AG04450 (cell line): ENCODE measurements around the gene LSM3. TPM values are rescaled to one million over a fixed set of nuclear protein-coding genes. Genes with fewer than 3 reads are reported as not detected.

Experiments
- CTCF ChIA-PET: fragments of 300-600, 350-600 bp; formaldehyde crosslinking; extraction: SDS; loops from one replicate; lab custom pipeline; 2022; ENCODE audit warnings: antibody characterized with exemption, inconsistent platforms; lab: Charles Lee
- POLR2A ChIA-PET: fragments of 350-600 bp; formaldehyde crosslinking; extraction: SDS; loops from one replicate; lab custom pipeline; 2021; ENCODE audit warnings: antibody characterized with exemption, inconsistent platforms; lab: Yijun Ruan, JAX
- DNase-seq: peaks from one replicate; pipeline ENCODE4 v3.0.0-alpha.2; 2011; ENCODE audit warnings: low read depth, low spot score
- H3K27ac ChIP-seq: one replicate; pipeline ENCODE4 v1.5.1; 2012; ENCODE audit warnings: low read depth, low read length, control low read depth
- H3K27me3 ChIP-seq: one replicate; pipeline ENCODE4 v1.6.0; 2012; ENCODE audit warnings: low read length; ENCODE audit not compliant: control insufficient read depth, insufficient read depth
- H3K4me3 ChIP-seq: 2 replicates; pipeline ENCODE4 v1.5.1; 2011; ENCODE audit warnings: mild to moderate bottlenecking, low read depth, low read length, control low read depth
- H3K9me3 ChIP-seq: 2 replicates; pipeline ENCODE4 v1.5.1; 2012; ENCODE audit warnings: low read length; ENCODE audit not compliant: control insufficient read depth, insufficient read depth
- polyA plus RNA-seq: library from polyadenylated mRNA; depleted of rRNA; stranded (reverse); fragments of >200 nt; gene quantifications from 2 replicates; pipeline ENCODE4 v1.2.3, GENCODE V29; 2011
- TF ChIP-seq, protein P1 (sequence below): IDR thresholded peaks from 2 replicates; pipeline ENCODE4 v1.5.1; 2011; ENCODE audit warnings: low read depth, low read length, control low read depth, inconsistent platforms

Gene LSM3
- polyA plus RNA-seq, 1 experiment, result 11.9 TPM

DNA sequence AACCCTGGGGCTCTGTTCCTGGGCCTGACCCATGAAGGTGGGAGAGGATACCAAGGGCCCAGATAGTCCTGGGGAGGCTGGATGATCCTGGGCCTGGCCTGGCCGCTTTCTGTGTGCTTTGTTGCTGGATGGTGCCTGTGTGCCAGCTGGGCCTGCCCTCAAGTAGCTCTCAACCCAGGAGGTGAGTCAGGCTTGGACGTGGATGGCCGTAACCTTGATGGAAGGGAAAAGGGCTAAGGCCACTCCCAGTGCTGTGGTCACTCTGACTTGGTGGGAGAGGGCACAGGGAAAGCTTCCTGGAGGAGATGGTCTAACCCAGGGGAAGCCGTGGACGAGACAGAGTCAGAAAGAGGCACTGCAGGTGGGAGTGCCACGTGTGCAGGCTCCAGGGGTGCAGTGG is 44.3 kb upstream of the LSM3 start:
- no peak overlapping the region for H3K27ac ChIP-seq
- ChIA-PET CTCF (no interaction called here), POLR2A (interaction anchor here (0.8 to 1.9 kb wide), 2 partner anchors 10 to 44 kb away, joined by 4 read pairs; partner anchors contain the start of genes CHCHD4, LSM3, TMEM43 and XPC)
- no peaks in the 10 kb centered on the region for H3K27me3 ChIP-seq
- TF ChIP-seq, protein P1, sequence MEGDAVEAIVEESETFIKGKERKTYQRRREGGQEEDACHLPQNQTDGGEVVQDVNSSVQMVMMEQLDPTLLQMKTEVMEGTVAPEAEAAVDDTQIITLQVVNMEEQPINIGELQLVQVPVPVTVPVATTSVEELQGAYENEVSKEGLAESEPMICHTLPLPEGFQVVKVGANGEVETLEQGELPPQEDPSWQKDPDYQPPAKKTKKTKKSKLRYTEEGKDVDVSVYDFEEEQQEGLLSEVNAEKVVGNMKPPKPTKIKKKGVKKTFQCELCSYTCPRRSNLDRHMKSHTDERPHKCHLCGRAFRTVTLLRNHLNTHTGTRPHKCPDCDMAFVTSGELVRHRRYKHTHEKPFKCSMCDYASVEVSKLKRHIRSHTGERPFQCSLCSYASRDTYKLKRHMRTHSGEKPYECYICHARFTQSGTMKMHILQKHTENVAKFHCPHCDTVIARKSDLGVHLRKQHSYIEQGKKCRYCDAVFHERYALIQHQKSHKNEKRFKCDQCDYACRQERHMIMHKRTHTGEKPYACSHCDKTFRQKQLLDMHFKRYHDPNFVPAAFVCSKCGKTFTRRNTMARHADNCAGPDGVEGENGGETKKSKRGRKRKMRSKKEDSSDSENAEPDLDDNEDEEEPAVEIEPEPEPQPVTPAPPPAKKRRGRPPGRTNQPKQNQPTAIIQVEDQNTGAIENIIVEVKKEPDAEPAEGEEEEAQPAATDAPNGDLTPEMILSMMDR, result no peak
- no peak overlapping the region for H3K4me3 ChIP-seq
- no peaks in the 10 kb centered on the region for H3K9me3 ChIP-seq
- no peak for DNase-seq

DNA sequence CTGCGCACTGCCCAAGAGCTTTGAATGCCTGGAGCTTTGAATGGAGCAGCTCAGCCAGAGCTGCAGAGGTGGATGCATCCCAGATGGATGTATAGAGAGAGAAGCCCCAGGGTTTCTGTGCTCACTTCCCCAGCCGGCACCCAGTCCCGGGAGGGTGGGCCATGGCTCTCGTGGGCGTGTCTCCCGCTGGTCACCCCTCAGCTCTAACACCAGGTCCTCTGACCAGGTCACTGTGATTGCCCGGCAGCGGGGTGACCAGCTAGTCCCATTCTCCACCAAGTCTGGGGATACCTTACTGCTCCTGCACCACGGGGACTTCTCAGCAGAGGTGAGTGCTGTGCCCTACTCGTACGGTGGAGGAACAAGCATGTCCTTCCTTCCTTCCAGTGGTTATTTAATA is 43.0 kb upstream of the LSM3 start:
- TF ChIP-seq, protein P1, result no peak
- H3K27ac ChIP-seq, result no peak overlapping the region
- no peak overlapping the region for H3K4me3 ChIP-seq
- POLR2A ChIA-PET, result interaction anchor here (0.9 kb wide), 1 partner anchor 43 kb away, joined by 3 read pairs; the partner anchor contains the start of genes LSM3 and XPC
- CTCF ChIA-PET, result no interaction called here
- no peaks in the 10 kb centered on the region for H3K27me3 ChIP-seq
- H3K9me3 ChIP-seq, result no peaks in the 10 kb centered on the region
- DNase-seq, result no peak

DNA sequence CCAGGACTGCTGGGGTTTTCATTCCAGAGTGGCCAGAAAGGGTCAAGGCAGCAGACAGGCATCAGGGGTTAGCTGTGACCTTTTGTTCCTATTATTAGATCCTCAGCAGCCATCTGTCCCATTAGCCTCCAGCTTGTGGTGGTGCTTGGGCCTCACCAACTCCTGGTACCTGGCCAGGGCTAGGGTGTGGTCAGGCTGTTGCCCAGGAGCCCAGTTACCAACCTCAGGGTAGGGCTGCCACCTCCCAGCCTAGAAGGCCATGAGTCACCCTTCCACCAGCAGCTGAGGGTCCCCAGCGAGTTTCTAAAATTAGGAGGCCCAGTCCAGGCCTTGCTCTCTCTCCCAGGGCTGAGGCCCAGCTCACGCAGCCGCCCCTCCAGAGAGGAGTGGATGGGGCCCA is 41.6 kb upstream of the LSM3 start:
- H3K27me3 ChIP-seq, result no peaks in the 10 kb centered on the region
- H3K9me3 ChIP-seq, result no peaks in the 10 kb centered on the region
- TF ChIP-seq, protein P1, result no peak
- ChIA-PET POLR2A (interaction anchor here (0.9 to 2.8 kb wide), 3 partner anchors 10 to 12 kb away, joined by 3 to 18 read pairs (median 4); partner anchors contain the start of genes CHCHD4 and TMEM43), CTCF (no interaction called here)
- no peak for DNase-seq
- no peak overlapping the region for H3K27ac ChIP-seq
- no peak overlapping the region for H3K4me3 ChIP-seq

DNA sequence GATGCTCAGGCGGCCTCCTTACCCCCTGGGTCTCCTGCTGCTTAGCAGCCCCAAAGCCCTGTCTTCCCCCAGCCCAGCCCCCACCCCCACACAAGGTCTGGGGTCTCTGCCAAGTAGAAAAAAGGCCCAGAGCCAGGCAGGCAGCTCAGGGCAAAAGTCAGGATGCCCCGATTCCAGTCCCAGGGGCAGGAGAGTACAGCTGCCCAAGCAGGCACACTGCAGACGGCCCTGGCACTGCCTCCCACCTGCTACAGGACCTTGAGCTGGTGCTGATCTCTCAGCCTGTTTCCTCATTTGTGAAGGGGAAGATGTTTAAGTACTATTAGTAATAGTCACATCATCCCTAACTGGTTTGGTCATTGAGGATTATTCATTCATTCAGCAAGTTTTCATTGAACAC is 41.2 kb upstream of the LSM3 start:
- Histone ChIP-seq H3K9me3 (no peaks in the 10 kb centered on the region), H3K27ac (no peak overlapping the region), H3K27me3 (no peaks in the 10 kb centered on the region), H3K4me3 (no peak overlapping the region)
- no peak for DNase-seq
- ChIA-PET POLR2A (interaction anchor here (0.9 to 2.8 kb wide), 2 partner anchors 10 to 12 kb away, joined by 3 to 18 read pairs; partner anchors contain the start of genes CHCHD4 and TMEM43), CTCF (no interaction called here)
- TF ChIP-seq, protein P1, result no peak

DNA sequence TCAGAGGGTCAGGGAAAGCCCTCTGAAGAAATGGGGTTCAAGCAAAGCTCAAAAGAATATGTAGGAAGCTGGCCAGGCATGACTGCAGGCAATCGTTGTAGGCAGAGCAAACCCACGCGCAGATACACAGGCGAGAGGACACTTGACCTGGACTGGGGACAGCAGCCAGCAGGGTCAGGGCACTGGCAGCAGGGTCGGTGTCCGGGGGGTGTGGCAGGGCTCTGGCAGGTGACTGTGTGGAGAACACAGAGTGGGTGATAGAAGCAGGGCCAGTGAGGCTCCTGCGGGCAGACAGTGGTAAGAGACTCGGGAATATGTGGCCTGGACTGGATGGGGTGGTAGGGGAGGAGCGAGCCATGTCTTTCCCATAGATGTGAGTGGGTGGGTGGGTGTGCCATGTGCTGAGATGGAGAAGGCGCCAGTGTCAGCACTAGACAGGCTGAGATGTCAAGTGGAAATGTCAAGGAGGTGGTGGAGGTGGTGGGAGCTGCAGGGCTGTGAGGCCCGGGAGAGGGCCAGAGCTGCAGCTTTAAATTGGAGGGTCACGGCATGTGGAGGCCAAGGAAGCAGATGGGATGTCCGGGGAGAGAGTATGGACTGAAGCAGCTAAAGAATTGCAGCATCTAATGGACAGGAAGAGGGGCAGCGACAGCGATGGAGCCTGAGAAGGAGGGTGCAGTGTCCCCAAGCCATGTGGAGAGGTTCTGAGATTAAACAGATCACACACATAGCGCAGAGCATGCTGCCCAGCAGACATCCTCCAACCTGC is 40.3 kb upstream of the LSM3 start:
- no peak overlapping the region for H3K27ac ChIP-seq
- ChIA-PET POLR2A (interaction anchor here (2.8 kb wide), 1 partner anchor 13 kb away, joined by 18 read pairs; the partner anchor contains the start of genes CHCHD4 and TMEM43), CTCF (interaction anchor here (1.4 kb wide), 1 partner anchor 13 kb away, joined by 3 read pairs; no protein-coding TSS in a partner anchor)
- no peak for DNase-seq
- no peak overlapping the region for H3K4me3 ChIP-seq
- H3K9me3 ChIP-seq, result no peaks in the 10 kb centered on the region
- TF ChIP-seq, protein P1, result no peak
- no peaks in the 10 kb centered on the region for H3K27me3 ChIP-seq
